HepG2 (cell line): ENCODE data around the gene TMX2.

Experiments
- CBX5 ChIP-seq: sonication (generic); formaldehyde crosslinking; IDR thresholded peaks from 2 replicates; pipeline ENCODE4 v1.4.0; 2020; ENCODE audit warnings: missing genetic modification reagents, borderline replicate concordance
- CEBPG ChIP-seq: IDR thresholded peaks from 2 replicates; pipeline ENCODE4 v1.6.1; 2016
- FOSL1 ChIP-seq: sonication (generic); formaldehyde crosslinking; IDR thresholded peaks from 2 replicates; pipeline ENCODE4 v1.9.0; 2021; ENCODE audit warnings: missing genetic modification reagents, borderline replicate concordance
- MBNL3 ChIP-seq: fragments of 250-450 bp; sonication (Bioruptor Pico); conservative IDR thresholded peaks from 2 replicates; pipeline ENCODE4 v1.8.0; 2022; ENCODE audit warnings: mild to moderate bottlenecking, inconsistent platforms
- RCOR2 ChIP-seq: IDR thresholded peaks from 2 replicates; pipeline ENCODE4 v1.6.1; 2016; ENCODE audit warnings: missing biosample characterization, missing genetic modification reagents
- ZNF512B ChIP-seq: sonication (generic); formaldehyde crosslinking; IDR thresholded peaks from 2 replicates; pipeline ENCODE4 v1.5.1; 2020; ENCODE audit warnings: missing genetic modification reagents, mild to moderate bottlenecking, borderline replicate concordance
- ZNF639 ChIP-seq: conservative IDR thresholded peaks from 2 replicates; pipeline ENCODE4 v1.6.1; 2018; ENCODE audit warnings: missing genetic modification reagents
- ZNF678 ChIP-seq: sonication (generic); formaldehyde crosslinking; IDR thresholded peaks from 2 replicates; pipeline ENCODE4 v1.4.0; 2020; ENCODE audit warnings: mild to moderate bottlenecking, missing genetic modification reagents
- ZNF746 ChIP-seq: sonication (generic); formaldehyde crosslinking; IDR thresholded peaks from 2 replicates; pipeline ENCODE4 v1.8.0; 2022; ENCODE audit warnings: mild to moderate bottlenecking, missing genetic modification reagents

- TF ChIP-seq ZNF639 (CRISPR knock-in tag) (no peak), ZNF746 (no peak), ZNF678 (no peak), RCOR2 (CRISPR knock-in tag) (no peak), MBNL3 (no peak), CBX5 (CRISPR knock-in tag) (no peak), ZNF512B (CRISPR knock-in tag) (no peak), FOSL1 (CRISPR knock-in tag) (no peak), CEBPG (CRISPR knock-in tag) (no peak)
Measured at GRCh38 chr11:57713835-57714234, 1.4 kb downstream of the TMX2 start.
